ENCODE results near the gene TTC39B. TPM values are rescaled to one million over a fixed set of nuclear protein-coding genes. Genes with fewer than 3 reads are reported as not detected.
"Not testable (repeated sequence)": the region's sequence is repeated elsewhere in the genome, so short reads cannot be mapped to it uniquely, and the experiment has no call there.

Gene TTC39B
- total RNA-seq, 1 experiment from 2014 or later: 0.04 TPM

- no peak overlapping the region for H2AFZ ChIP-seq (ENCODE audit: low read length)
- H3K4me1 ChIP-seq (ENCODE audit: low read length): no peaks in the 10 kb centered on the region
- no peaks in the 10 kb centered on the region for H3K9me2 ChIP-seq (replicated peaks; ENCODE audit: insufficient read depth, low read length)
Observed at GRCh38 chr9:15333376-15333881, 26.4 kb upstream of the TTC39B start.

GRCh38 chr9:15332939-15333338, 25.9 kb upstream of the TTC39B start:
- Histone ChIP-seq H3K4me1 (ENCODE audit: low read length) (no peaks in the 10 kb centered on the region), H3K4me2 (ENCODE audit: low read depth, low read length, poor library complexity, severe bottlenecking) (no peak overlapping the region), H3K4me3 (ENCODE audit: low read length) (no peak overlapping the region), H4K20me1 (ENCODE audit: insufficient read depth, low read depth, low read length) (no peaks in the 10 kb centered on the region), H3K9ac (ENCODE audit: low read length) (no peak overlapping the region), H3K9me2 (replicated peaks; ENCODE audit: insufficient read depth, low read length) (no peaks in the 10 kb centered on the region), H2AFZ (ENCODE audit: low read length) (no peak overlapping the region), H3K36me3 (ENCODE audit: insufficient read depth, low read length) (no peaks in the 10 kb centered on the region), H3K79me2 (ENCODE audit: low read length) (no peaks in the 10 kb centered on the region), H3K27me3 (ENCODE audit: low read length) (no peaks in the 10 kb centered on the region), H3K27ac (ENCODE audit: low read length) (no peak overlapping the region), H3K9me3 (ENCODE audit: low read length) (no peaks in the 10 kb centered on the region)
- no peak for DNase-seq

More at GRCh38 chr9:15333376-15333881, 26.4 kb upstream of the TTC39B start:
- Histone ChIP-seq H3K4me3 (ENCODE audit: low read length) (no peak overlapping the region), H3K27me3 (ENCODE audit: low read length) (no peaks in the 10 kb centered on the region), H3K9ac (ENCODE audit: low read length) (no peak overlapping the region), H3K27ac (ENCODE audit: low read length) (no peak overlapping the region), H3K36me3 (ENCODE audit: insufficient read depth, low read length) (no peaks in the 10 kb centered on the region), H3K4me2 (ENCODE audit: low read depth, low read length, poor library complexity, severe bottlenecking) (no peak overlapping the region), H3K79me2 (ENCODE audit: low read length) (no peaks in the 10 kb centered on the region), H4K20me1 (ENCODE audit: insufficient read depth, low read depth, low read length) (no peaks in the 10 kb centered on the region), H3K9me3 (ENCODE audit: low read length) (no peaks in the 10 kb centered on the region)
- DNase-seq: no peak

GRCh38 chr9:15329539-15330109, 22.6 kb upstream of the TTC39B start:
- Histone ChIP-seq H2AFZ (ENCODE audit: low read length) (no peak overlapping the region), H3K36me3 (ENCODE audit: insufficient read depth, low read length) (no peaks in the 10 kb centered on the region), H3K79me2 (ENCODE audit: low read length) (no peaks in the 10 kb centered on the region), H3K9ac (ENCODE audit: low read length) (no peak overlapping the region), H3K9me2 (replicated peaks; ENCODE audit: insufficient read depth, low read length) (no peaks in the 10 kb centered on the region), H3K9me3 (ENCODE audit: low read length) (no peaks in the 10 kb centered on the region), H3K4me1 (ENCODE audit: low read length) (no peaks in the 10 kb centered on the region), H3K4me3 (ENCODE audit: low read length) (no peak overlapping the region), H3K27ac (ENCODE audit: low read length) (no peak overlapping the region), H3K27me3 (ENCODE audit: low read length) (no peaks in the 10 kb centered on the region), H4K20me1 (ENCODE audit: insufficient read depth, low read depth, low read length) (no peaks in the 10 kb centered on the region), H3K4me2 (ENCODE audit: low read depth, low read length, poor library complexity, severe bottlenecking) (no peak overlapping the region)
- no peak for DNase-seq

- DNase-seq: no peak
- Histone ChIP-seq H3K36me3 (ENCODE audit: insufficient read depth, low read length) (no peaks in the 10 kb centered on the region), H4K20me1 (ENCODE audit: insufficient read depth, low read depth, low read length) (no peaks in the 10 kb centered on the region)
Observed at GRCh38 chr9:15328946-15329345, 21.9 kb upstream of the TTC39B start.

GRCh38 chr9:15322695-15323094, 15.7 kb upstream of the TTC39B start:
- H2AFZ ChIP-seq (ENCODE audit: low read length); H3K4me1 ChIP-seq (ENCODE audit: low read length); H3K4me3 ChIP-seq (ENCODE audit: low read length); H3K27ac ChIP-seq (ENCODE audit: low read length); H3K9me3 ChIP-seq (ENCODE audit: low read length); H3K27me3 ChIP-seq (ENCODE audit: low read length); H3K79me2 ChIP-seq (ENCODE audit: low read length); H3K9ac ChIP-seq (ENCODE audit: low read length); H3K4me2 ChIP-seq (ENCODE audit: low read depth, low read length, poor library complexity, severe bottlenecking); H3K36me3 ChIP-seq (ENCODE audit: insufficient read depth, low read length); H4K20me1 ChIP-seq (ENCODE audit: insufficient read depth, low read depth, low read length); H3K9me2 ChIP-seq (replicated peaks; ENCODE audit: insufficient read depth, low read length); DNase-seq: not testable (repeated sequence)

More at GRCh38 chr9:15328946-15329345, 21.9 kb upstream of the TTC39B start:
- Histone ChIP-seq H3K9me3 (ENCODE audit: low read length) (no peaks in the 10 kb centered on the region), H3K4me3 (ENCODE audit: low read length) (no peak overlapping the region), H3K27me3 (ENCODE audit: low read length) (no peaks in the 10 kb centered on the region), H3K4me1 (ENCODE audit: low read length) (no peaks in the 10 kb centered on the region), H3K27ac (ENCODE audit: low read length) (no peak overlapping the region), H3K4me2 (ENCODE audit: low read depth, low read length, poor library complexity, severe bottlenecking) (no peak overlapping the region), H3K9ac (ENCODE audit: low read length) (no peak overlapping the region), H3K79me2 (ENCODE audit: low read length) (no peaks in the 10 kb centered on the region), H2AFZ (ENCODE audit: low read length) (no peak overlapping the region), H3K9me2 (replicated peaks; ENCODE audit: insufficient read depth, low read length) (no peaks in the 10 kb centered on the region)

GRCh38 chr9:15319661-15320060, 12.6 kb upstream of the TTC39B start:
- not testable (repeated sequence) for H3K4me1 ChIP-seq (ENCODE audit: low read length); H3K9me2 ChIP-seq (replicated peaks; ENCODE audit: insufficient read depth, low read length); DNase-seq; H3K79me2 ChIP-seq (ENCODE audit: low read length); H3K27me3 ChIP-seq (ENCODE audit: low read length); H3K27ac ChIP-seq (ENCODE audit: low read length); H3K36me3 ChIP-seq (ENCODE audit: insufficient read depth, low read length); H3K9me3 ChIP-seq (ENCODE audit: low read length); H2AFZ ChIP-seq (ENCODE audit: low read length); H3K4me2 ChIP-seq (ENCODE audit: low read depth, low read length, poor library complexity, severe bottlenecking); H3K4me3 ChIP-seq (ENCODE audit: low read length); H4K20me1 ChIP-seq (ENCODE audit: insufficient read depth, low read depth, low read length); H3K9ac ChIP-seq (ENCODE audit: low read length)

GRCh38 chr9:15317836-15318235, 10.8 kb upstream of the TTC39B start:
- H3K9me3 ChIP-seq (ENCODE audit: low read length): no peaks in the 10 kb centered on the region
- no peak for DNase-seq
- no peaks in the 10 kb centered on the region for H3K9me2 ChIP-seq (replicated peaks; ENCODE audit: insufficient read depth, low read length)
- no peaks in the 10 kb centered on the region for H3K36me3 ChIP-seq (ENCODE audit: insufficient read depth, low read length)
- no peaks in the 10 kb centered on the region for H3K27me3 ChIP-seq (ENCODE audit: low read length)
- no peak overlapping the region for H3K4me2 ChIP-seq (ENCODE audit: low read depth, low read length, poor library complexity, severe bottlenecking)
- H3K27ac ChIP-seq (ENCODE audit: low read length): no peak overlapping the region
- H3K4me1 ChIP-seq (ENCODE audit: low read length): no peaks in the 10 kb centered on the region
- H2AFZ ChIP-seq (ENCODE audit: low read length): no peak overlapping the region
- H4K20me1 ChIP-seq (ENCODE audit: insufficient read depth, low read depth, low read length): no peaks in the 10 kb centered on the region
- H3K79me2 ChIP-seq (ENCODE audit: low read length): no peaks in the 10 kb centered on the region
- no peak overlapping the region for H3K9ac ChIP-seq (ENCODE audit: low read length)
- H3K4me3 ChIP-seq (ENCODE audit: low read length): no peak overlapping the region

- H3K9me2 ChIP-seq (replicated peaks; ENCODE audit: insufficient read depth, low read length): no peaks in the 10 kb centered on the region
Observed at GRCh38 chr9:15311607-15312006, 4.6 kb upstream of the TTC39B start.

More at GRCh38 chr9:15311607-15312006, 4.6 kb upstream of the TTC39B start:
- no peak overlapping the region for H3K4me3 ChIP-seq (ENCODE audit: low read length)
- no peaks in the 10 kb centered on the region for H4K20me1 ChIP-seq (ENCODE audit: insufficient read depth, low read depth, low read length)
- no peak for DNase-seq
- no peak overlapping the region for H3K27ac ChIP-seq (ENCODE audit: low read length)
- no peak overlapping the region for H3K4me2 ChIP-seq (ENCODE audit: low read depth, low read length, poor library complexity, severe bottlenecking)
- H3K9me3 ChIP-seq (ENCODE audit: low read length): no peaks in the 10 kb centered on the region
- H3K4me1 ChIP-seq (ENCODE audit: low read length): peaks cover 7% of the 10 kb centered on the region
- no peaks in the 10 kb centered on the region for H3K36me3 ChIP-seq (ENCODE audit: insufficient read depth, low read length)
- H3K9ac ChIP-seq (ENCODE audit: low read length): no peak overlapping the region
- H3K27me3 ChIP-seq (ENCODE audit: low read length): no peaks in the 10 kb centered on the region
- H3K79me2 ChIP-seq (ENCODE audit: low read length): no peaks in the 10 kb centered on the region
- no peak overlapping the region for H2AFZ ChIP-seq (ENCODE audit: low read length)

All from Karpas-422 (cell line).